ENCODE data around the gene EPS15. TPM values are rescaled to one million over a fixed set of nuclear protein-coding genes. Genes with fewer than 3 reads are reported as not detected.
A peak's percentile ranks its signal among the peaks of the same experiment; 100 is the strongest.

The EPS15 gene
- total RNA-seq, 1 donor from 2014 or later: 20.6 TPM

- H3K4me3 ChIP-seq (ENCODE audit: low read depth, low read length): no peak overlapping the region
- no peak for DNase-seq (ENCODE audit: low read depth)
- no peak for TF ChIP-seq CTCF (conservative IDR thresholded peaks at IDR 0.05; ENCODE audit: low read depth, low read length)
Measured at GRCh38 chr1:51520700-51521248, 1.7 kb upstream of the EPS15 start.

DNA sequence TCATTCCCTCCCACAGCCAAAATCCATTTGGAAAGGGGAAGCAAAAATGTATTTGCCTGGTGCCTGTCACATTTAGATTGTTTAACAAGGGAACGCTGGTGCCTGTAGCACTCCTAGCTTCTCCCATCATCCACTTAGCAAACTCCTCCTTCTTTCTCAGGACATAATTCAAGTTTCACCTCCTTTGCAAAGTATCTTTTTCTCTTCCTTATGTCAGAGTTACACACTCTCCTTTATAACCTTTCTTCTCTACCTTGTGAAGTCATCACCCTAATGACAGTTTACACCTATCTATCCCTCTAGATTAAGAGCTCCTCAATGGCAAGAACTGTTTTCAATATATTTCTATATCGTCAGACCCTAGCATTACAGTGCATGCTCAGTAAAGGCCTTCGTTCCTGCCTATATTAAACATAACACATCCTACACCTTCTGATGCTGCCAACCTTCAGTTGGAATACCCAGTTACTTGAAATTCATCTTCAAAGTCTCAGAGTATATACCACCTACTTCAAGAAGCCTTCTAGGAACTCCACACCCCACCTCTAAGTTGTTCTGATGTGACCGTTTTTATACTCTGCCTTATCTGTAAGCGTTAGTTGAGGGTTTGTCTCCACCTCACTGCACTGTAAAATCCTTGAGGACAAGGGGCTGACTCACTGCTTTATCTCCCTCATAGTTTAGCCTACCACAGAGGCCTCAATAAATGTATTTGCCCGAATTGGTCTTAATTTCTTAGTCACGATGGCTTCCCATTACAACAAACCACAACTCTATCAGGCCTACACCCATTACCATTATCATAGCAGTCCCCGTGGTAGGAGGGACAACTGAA lies 1.0 kb upstream of the EPS15 start:
- no peak for TF ChIP-seq CTCF (conservative IDR thresholded peaks at IDR 0.05; ENCODE audit: low read depth, low read length)
- DNase-seq (ENCODE audit: low read depth): no peak

GRCh38 chr1:51518586-51519047 lies 449 bp downstream of the EPS15 start:
- DNase-seq (ENCODE audit: low read depth): no peak
- peak overlapping the region; percentile 80 for H3K4me3 ChIP-seq (ENCODE audit: low read depth, low read length)
- no peak for TF ChIP-seq CTCF (conservative IDR thresholded peaks at IDR 0.05; ENCODE audit: low read depth, low read length)

More for the DNA sequence above, 1.0 kb upstream of the EPS15 start:
- H3K4me3 ChIP-seq (ENCODE audit: low read depth, low read length): no peak overlapping the region

DNA sequence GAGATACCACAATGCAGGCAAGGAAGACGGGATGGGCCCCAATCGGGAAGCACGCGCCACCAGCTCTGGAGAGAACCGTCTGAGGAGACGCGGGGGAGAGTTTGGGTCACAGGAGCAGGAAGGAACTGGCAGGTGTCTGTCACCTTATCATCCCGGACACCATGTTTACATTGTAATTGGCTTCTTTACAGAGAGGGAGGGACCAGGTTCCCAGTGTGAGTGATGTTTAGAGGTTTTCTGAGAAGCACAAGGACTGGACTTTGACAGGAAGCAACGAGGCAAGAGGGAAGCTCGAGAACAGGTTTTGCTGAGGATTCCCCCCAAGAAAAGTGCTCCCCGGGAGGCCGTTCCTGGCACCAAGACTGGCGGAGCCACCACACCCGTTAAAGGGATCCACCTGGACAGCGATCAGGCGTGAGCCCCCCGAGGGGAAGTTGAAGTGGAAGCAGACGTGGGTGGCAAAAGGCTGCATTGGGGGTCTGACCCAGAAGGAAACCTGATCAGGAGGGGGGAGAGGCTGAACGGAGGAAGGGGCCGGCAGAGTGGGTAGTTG lies 957 bp downstream of the EPS15 start:
- no peak for DNase-seq (ENCODE audit: low read depth)
- TF ChIP-seq CTCF (conservative IDR thresholded peaks at IDR 0.05; ENCODE audit: low read depth, low read length): no peak
- peak overlapping the region; percentile 80 for H3K4me3 ChIP-seq (ENCODE audit: low read depth, low read length)

GRCh38 chr1:51517361-51518032 lies 1.6 kb downstream of the EPS15 start:
- DNase-seq (ENCODE audit: low read depth): no peak
- peak overlapping the region; percentile 80 for H3K4me3 ChIP-seq (ENCODE audit: low read depth, low read length)
- no peak for TF ChIP-seq CTCF (conservative IDR thresholded peaks at IDR 0.05; ENCODE audit: low read depth, low read length)

GRCh38 chr1:51516649-51517158 lies 2.4 kb downstream of the EPS15 start:
- no peak for DNase-seq (ENCODE audit: low read depth)
- H3K4me3 ChIP-seq (ENCODE audit: low read depth, low read length): no peak overlapping the region
- TF ChIP-seq CTCF (conservative IDR thresholded peaks at IDR 0.05; ENCODE audit: low read depth, low read length): no peak

Data from epithelial cell of proximal tubule (primary cell).